Cardiac fibroblast (primary cell): ENCODE results near the gene ENGASE.
"Not testable (repeated sequence)": the region's sequence is repeated elsewhere in the genome, so short reads cannot be mapped to it uniquely, and the experiment has no call there.

Experiments used
- DNase-seq, 2 donors: peaks; one replicate each; pipeline versions ENCODE4 v3.0.0 to v3.0.0-alpha.2; 2010; ENCODE audit warnings: low read depth in 2 of 2
- H3K4me3 ChIP-seq, 2 donors: replicated peaks in 1 of 2; 1 replicate in 1 of 2; 2 replicates in 1 of 2; pipeline ENCODE4 v1.5.1; 2011; ENCODE audit warnings: low read depth in 2 of 2, low read length in 2 of 2, mild to moderate bottlenecking in 2 of 2, moderate library complexity in 1 of 2
- CTCF ChIP-seq: IDR thresholded peaks from one replicate; pipeline ENCODE4 v1.5.1; 2011; ENCODE audit warnings: low read depth, mild to moderate bottlenecking, low read length, inconsistent platforms

Gene ENGASE

GRCh38 chr17:79066963-79067362 lies 7.7 kb upstream of the ENGASE start:
- TF ChIP-seq CTCF: no peak
- H3K4me3 ChIP-seq: no peak overlapping the region
- no peak for DNase-seq

- no peak for DNase-seq
- TF ChIP-seq CTCF: no peak
- H3K4me3 ChIP-seq: no peak overlapping the region
These were observed 4.3 kb upstream of the ENGASE start for GRCh38 chr17:79070266-79070880.

GRCh38 chr17:79071161-79071740 lies 3.4 kb upstream of the ENGASE start:
- H3K4me3 ChIP-seq: no peak overlapping the region
- no peak for DNase-seq
- TF ChIP-seq CTCF: no peak

- no peak overlapping the region for H3K4me3 ChIP-seq
- TF ChIP-seq CTCF: no peak
- no peak for DNase-seq
These were observed 2.1 kb upstream of the ENGASE start for GRCh38 chr17:79072544-79072943.

- TF ChIP-seq CTCF: no peak
- no peak overlapping the region for H3K4me3 ChIP-seq
- DNase-seq: no peak
These were observed 1.5 kb upstream of the ENGASE start for GRCh38 chr17:79073016-79073705.

- no peak for DNase-seq
- no peak overlapping the region for H3K4me3 ChIP-seq
- no peak for TF ChIP-seq CTCF
These were observed 927 bp upstream of the ENGASE start for GRCh38 chr17:79073706-79074088.

- H3K4me3 ChIP-seq: peak overlapping the region; percentile 14 to 17
- DNase-seq: not testable (repeated sequence)
These were observed 439 bp upstream of the ENGASE start for GRCh38 chr17:79074121-79074648.
